Suprapubic skin (tissue), 3 donors: ENCODE results near the gene ADORA1.

Experiments used
- POLR2A ChIP-seq, 2 donors: fragments of 450-650 bp; IDR thresholded peaks; one replicate each; pipeline ENCODE4 v1.6.1; 2017; ENCODE audit warnings: antibody characterized with exemption in 2 of 2, mild to moderate bottlenecking in 2 of 2, moderate library complexity in 2 of 2
- TF ChIP-seq, protein P1 (sequence below), 2 donors: fragments of 200-600 bp in 1 of 2; fragments of 450-650 bp in 1 of 2; sonication (generic) in 1 of 2; IDR thresholded peaks; one replicate each; pipeline ENCODE4 v1.5.1; 2016 to 2019; ENCODE audit warnings: antibody characterized with exemption in 2 of 2, mild to moderate bottlenecking in 1 of 2, moderate library complexity in 1 of 2

DNA sequence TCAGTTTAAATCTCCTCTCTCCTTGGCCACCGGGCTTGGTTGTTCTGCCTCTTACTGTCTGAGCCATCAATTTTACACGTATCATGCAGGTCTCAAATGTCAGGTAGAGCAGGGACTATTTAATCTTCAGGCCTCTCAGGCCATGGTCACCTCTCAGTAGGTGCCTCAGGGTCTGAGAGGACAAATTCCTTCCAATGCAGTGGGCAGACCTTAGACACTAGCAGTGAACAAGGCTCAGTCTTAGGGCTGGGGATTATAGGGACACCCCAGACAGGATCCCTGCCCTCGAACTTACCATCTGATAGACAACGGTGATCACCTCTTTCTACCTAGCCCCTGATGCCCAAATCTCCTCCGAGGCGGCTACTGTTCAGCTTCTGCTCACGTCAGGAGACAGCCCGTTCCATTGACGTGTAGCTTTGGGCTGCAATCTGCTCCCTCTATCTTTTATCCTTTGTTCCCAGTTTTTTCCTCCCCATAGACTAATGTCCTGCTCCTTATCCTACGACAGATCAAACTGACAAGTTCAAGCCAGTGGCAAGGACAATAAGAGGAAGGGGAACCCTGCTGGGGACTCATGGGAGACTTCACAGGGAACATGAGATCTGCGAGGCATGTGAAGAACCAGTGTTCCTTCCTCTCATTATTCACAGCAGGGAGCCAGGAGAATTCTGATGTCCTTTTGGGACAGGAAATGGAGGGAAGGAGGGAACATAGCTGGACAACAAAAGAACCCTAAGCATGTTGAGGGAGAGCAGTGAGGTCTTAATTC is 40.3 kb upstream of the ADORA1 start:
- TF ChIP-seq, protein P1, sequence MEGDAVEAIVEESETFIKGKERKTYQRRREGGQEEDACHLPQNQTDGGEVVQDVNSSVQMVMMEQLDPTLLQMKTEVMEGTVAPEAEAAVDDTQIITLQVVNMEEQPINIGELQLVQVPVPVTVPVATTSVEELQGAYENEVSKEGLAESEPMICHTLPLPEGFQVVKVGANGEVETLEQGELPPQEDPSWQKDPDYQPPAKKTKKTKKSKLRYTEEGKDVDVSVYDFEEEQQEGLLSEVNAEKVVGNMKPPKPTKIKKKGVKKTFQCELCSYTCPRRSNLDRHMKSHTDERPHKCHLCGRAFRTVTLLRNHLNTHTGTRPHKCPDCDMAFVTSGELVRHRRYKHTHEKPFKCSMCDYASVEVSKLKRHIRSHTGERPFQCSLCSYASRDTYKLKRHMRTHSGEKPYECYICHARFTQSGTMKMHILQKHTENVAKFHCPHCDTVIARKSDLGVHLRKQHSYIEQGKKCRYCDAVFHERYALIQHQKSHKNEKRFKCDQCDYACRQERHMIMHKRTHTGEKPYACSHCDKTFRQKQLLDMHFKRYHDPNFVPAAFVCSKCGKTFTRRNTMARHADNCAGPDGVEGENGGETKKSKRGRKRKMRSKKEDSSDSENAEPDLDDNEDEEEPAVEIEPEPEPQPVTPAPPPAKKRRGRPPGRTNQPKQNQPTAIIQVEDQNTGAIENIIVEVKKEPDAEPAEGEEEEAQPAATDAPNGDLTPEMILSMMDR (IDR thresholded peaks at IDR 0.05), result no peak
- TF ChIP-seq POLR2A (IDR thresholded peaks at IDR 0.05), result no peak
